GM06990 (cell line): ENCODE data around the gene SLX4IP.

Experiments
- DNase-seq: peaks from one replicate; pipeline ENCODE4 v3.0.0-alpha.2; 2011; ENCODE audit not compliant: insufficient read length; ENCODE audit errors: extremely low read depth
- H3K27me3 ChIP-seq: replicated peaks from 2 replicates; pipeline ENCODE4 v1.6.0; 2011; ENCODE audit warnings: low read length; ENCODE audit not compliant: control insufficient read depth, insufficient read depth
- H3K36me3 ChIP-seq: 2 replicates; pipeline ENCODE4 v1.5.1; 2011; ENCODE audit warnings: low read length; ENCODE audit not compliant: control insufficient read depth, insufficient read depth
- H3K4me3 ChIP-seq: replicated peaks from 2 replicates; pipeline ENCODE4 v1.5.1; 2011; ENCODE audit warnings: low read depth, mild to moderate bottlenecking, control low read depth, low read length
- CTCF ChIP-seq: IDR thresholded peaks from 2 replicates; pipeline ENCODE4 v1.5.1; 2011; ENCODE audit warnings: low read length, control low read depth, mild to moderate bottlenecking, inconsistent platforms; ENCODE audit not compliant: insufficient read depth, poor library complexity, severe bottlenecking

Gene SLX4IP

GRCh38 chr20:10632721-10633509 is 197.8 kb downstream of the SLX4IP start:
- no peak for DNase-seq
- Histone ChIP-seq H3K4me3 (no peak overlapping the region), H3K36me3 (peaks cover 3% of the 10 kb centered on the region; the same call in 1 of the 2 replicates), H3K27me3 (no peaks in the 10 kb centered on the region)
- no peak for TF ChIP-seq CTCF

GRCh38 chr20:10633718-10634117 is 198.6 kb downstream of the SLX4IP start:
- H3K36me3 ChIP-seq: peaks cover 3% of the 10 kb centered on the region; the same call in 1 of the 2 replicates
- no peak for DNase-seq
- no peak overlapping the region for H3K4me3 ChIP-seq
- no peaks in the 10 kb centered on the region for H3K27me3 ChIP-seq
- TF ChIP-seq CTCF: no peak

- H3K4me3 ChIP-seq: no peak overlapping the region
- H3K36me3 ChIP-seq: peaks cover 3% of the 10 kb centered on the region; the same call in 1 of the 2 replicates
- no peaks in the 10 kb centered on the region for H3K27me3 ChIP-seq
- TF ChIP-seq CTCF: no peak
- DNase-seq: no peak
Measured at GRCh38 chr20:10634211-10634610, 199.1 kb downstream of the SLX4IP start.

GRCh38 chr20:10634683-10635411 is 199.7 kb downstream of the SLX4IP start:
- Histone ChIP-seq H3K4me3 (no peak overlapping the region), H3K27me3 (no peaks in the 10 kb centered on the region), H3K36me3 (peaks cover 3% of the 10 kb centered on the region; the same call in 1 of the 2 replicates)
- TF ChIP-seq CTCF: no peak
- DNase-seq: no peak

GRCh38 chr20:10635476-10636208 is 200.5 kb downstream of the SLX4IP start:
- no peaks in the 10 kb centered on the region for H3K36me3 ChIP-seq
- no peaks in the 10 kb centered on the region for H3K27me3 ChIP-seq
- DNase-seq: no peak
- no peak overlapping the region for H3K4me3 ChIP-seq
- TF ChIP-seq CTCF: no peak
